Transverse colon (tissue), 4 donors: Measurements from ENCODE around the gene WBP1. TPM values are rescaled to one million over a fixed set of nuclear protein-coding genes. Genes with fewer than 3 reads are reported as not detected.

Experiments
- DNase-seq: peaks from one replicate; pipeline ENCODE4 v3.0.0-alpha.2; 2019
- H3K27ac ChIP-seq, 4 donors: fragments of 200-600 bp; sonication (generic); 2 replicates each; pipeline ENCODE4 v1.5.1; 2016 to 2018; ENCODE audit warnings: inconsistent platforms in 4 of 4
- H3K27me3 ChIP-seq: fragments of 200-600 bp; sonication (generic); 2 replicates; pipeline ENCODE4 v1.5.1; 2017; ENCODE audit warnings: inconsistent platforms
- H3K36me3 ChIP-seq, 4 donors: fragments of 200-600 bp; sonication (generic); 2 replicates each; pipeline ENCODE4 v1.5.1; 2017 to 2019; ENCODE audit warnings: inconsistent platforms in 4 of 4
- H3K4me1 ChIP-seq, 4 donors: fragments of 200-600 bp; sonication (generic); 2 replicates each; pipeline ENCODE4 v1.5.1; 2017 to 2020; ENCODE audit warnings: inconsistent platforms in 4 of 4
- H3K4me3 ChIP-seq, 4 donors: fragments of 200-600 bp; sonication (generic); 1 replicate in 1 of 4; 2 replicates in 3 of 4; pipeline versions ENCODE4 v1.5.1 to v1.6.1; 2017 to 2019; ENCODE audit warnings: inconsistent platforms in 4 of 4
- H3K9me3 ChIP-seq, 2 donors: fragments of 200-600 bp; sonication (generic); 2 replicates each; pipeline ENCODE4 v1.5.1; 2017 to 2019; ENCODE audit warnings: inconsistent platforms in 2 of 2
- EP300 ChIP-seq: sonication (generic); formaldehyde crosslinking; IDR thresholded peaks from one replicate; pipeline ENCODE4 v1.6.1; 2017; ENCODE audit warnings: antibody characterized with exemption, low read depth
- POLR2A ChIP-seq: fragments of 450-650 bp; IDR thresholded peaks from one replicate; pipeline ENCODE4 v1.6.1; 2016; ENCODE audit warnings: antibody characterized with exemption, mild to moderate bottlenecking, moderate library complexity
- POLR2AphosphoS5 ChIP-seq, 3 donors: sonication (generic); formaldehyde crosslinking; IDR thresholded peaks; one replicate each; pipeline ENCODE4 v1.6.1; 2016; ENCODE audit warnings: antibody characterized with exemption in 3 of 3
- WGBS, 2 donors: methylation state at CpG; one replicate each; pipeline ENCODE4 v1.1.5; 2018; ENCODE audit warnings: low coverage in 1 of 2; 5-methylcytosine and 5-hydroxymethylcytosine counted together
- in situ Hi-C, 4 donors: fragments of 200-750 bp; cut with MboI; loops; one replicate each; pipeline versions ENCODE4 v1.15.0 to v1.15.1; 2017; ENCODE audit warnings: low sequenced_read_pairs in 3 of 4, low pct_ligation_motif_present in 1 of 4, low pct_unique_long_range_greater_than_20kb in 1 of 4
- intact Hi-C: fragments of 100-400 bp; cut with DNase I; formaldehyde crosslinking; loops from one replicate; pipeline ENCODE4 v1.15.1; 2023; ENCODE audit warnings: low total_unique reads
- total RNA-seq, 4 donors: library from RNA; depleted of rRNA; stranded (reverse); fragments of >200 nt; gene quantifications; one replicate each; pipeline ENCODE4 v1.1.0, GENCODE V29; 2016
- TF ChIP-seq, protein P1 (sequence below), 5 experiments: fragments of 200-600 bp in 3 of 5; fragments of 450-650 bp in 2 of 5; sonication (generic) in 3 of 5; IDR thresholded peaks; 1 replicate in 2 of 5; 2 replicates in 3 of 5; pipeline ENCODE4 v1.5.1; 2016 to 2017; ENCODE audit warnings: antibody characterized with exemption in 5 of 5, inconsistent platforms in 3 of 5, mild to moderate bottlenecking in 2 of 5, moderate library complexity in 1 of 5

The WBP1 gene
- total RNA-seq, 4 donors from 2014 or later = 59.5 to 101 (median 62.7) TPM

- no peaks in the 10 kb centered on the region for H3K9me3 ChIP-seq
- peak overlapping the region in 1 of 4 donors; percentile 54 for H3K4me3 ChIP-seq
- peak overlapping the region in 1 of 4 donors; percentile 90 for H3K27ac ChIP-seq
- DNase-seq = no peak
- peaks cover 15 to 59% (median 44%) of the 10 kb centered on the region in 4 donors for H3K4me1 ChIP-seq
- intact Hi-C loops = no loop called here
- no peaks in the 10 kb centered on the region for H3K36me3 ChIP-seq
- H3K27me3 ChIP-seq = peaks cover 33% of the 10 kb centered on the region
- in situ Hi-C loops = loop anchor here in 1 of 4 donors (5.0 kb wide), 1 partner anchor 73 kb away; no protein-coding TSS in a partner anchor
- WGBS, 2 donors = 96 to 100% methylated on average over 1 to 3 of the region's 3 CpGs
- TF ChIP-seq EP300 = no peak
- TF ChIP-seq, protein P1, sequence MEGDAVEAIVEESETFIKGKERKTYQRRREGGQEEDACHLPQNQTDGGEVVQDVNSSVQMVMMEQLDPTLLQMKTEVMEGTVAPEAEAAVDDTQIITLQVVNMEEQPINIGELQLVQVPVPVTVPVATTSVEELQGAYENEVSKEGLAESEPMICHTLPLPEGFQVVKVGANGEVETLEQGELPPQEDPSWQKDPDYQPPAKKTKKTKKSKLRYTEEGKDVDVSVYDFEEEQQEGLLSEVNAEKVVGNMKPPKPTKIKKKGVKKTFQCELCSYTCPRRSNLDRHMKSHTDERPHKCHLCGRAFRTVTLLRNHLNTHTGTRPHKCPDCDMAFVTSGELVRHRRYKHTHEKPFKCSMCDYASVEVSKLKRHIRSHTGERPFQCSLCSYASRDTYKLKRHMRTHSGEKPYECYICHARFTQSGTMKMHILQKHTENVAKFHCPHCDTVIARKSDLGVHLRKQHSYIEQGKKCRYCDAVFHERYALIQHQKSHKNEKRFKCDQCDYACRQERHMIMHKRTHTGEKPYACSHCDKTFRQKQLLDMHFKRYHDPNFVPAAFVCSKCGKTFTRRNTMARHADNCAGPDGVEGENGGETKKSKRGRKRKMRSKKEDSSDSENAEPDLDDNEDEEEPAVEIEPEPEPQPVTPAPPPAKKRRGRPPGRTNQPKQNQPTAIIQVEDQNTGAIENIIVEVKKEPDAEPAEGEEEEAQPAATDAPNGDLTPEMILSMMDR (IDR thresholded peaks at IDR 0.05) = no peak
These were observed 46.4 kb downstream of the WBP1 start for GRCh38 chr2:74504591-74504990.

GRCh38 chr2:74505448-74506246 lies 47.4 kb downstream of the WBP1 start:
- 96 to 100% methylated on average over 4 to 14 of the region's 14 CpGs for WGBS, 2 donors
- no peak for DNase-seq
- in situ Hi-C loops = no loop called here
- H3K4me1 ChIP-seq = peaks cover 12 to 53% (median 37%) of the 10 kb centered on the region in 4 donors
- no peaks in the 10 kb centered on the region for H3K9me3 ChIP-seq
- intact Hi-C loops = loop anchor here (2.0 kb wide), 1 partner anchor 21 kb away; no protein-coding TSS in a partner anchor
- no peaks in the 10 kb centered on the region for H3K36me3 ChIP-seq
- peak overlapping the region in 1 of 4 donors; percentile 68 for H3K4me3 ChIP-seq
- H3K27ac ChIP-seq = no peak overlapping the region
- TF ChIP-seq, protein P1 (IDR thresholded peaks at IDR 0.05) = no peak
- TF ChIP-seq POLR2AphosphoS5 (IDR thresholded peaks at IDR 0.05) (no peak), POLR2A (no peak), EP300 (no peak)
- H3K27me3 ChIP-seq = peaks cover 33% of the 10 kb centered on the region

- peak; percentile 42 to 82 (median 78) for TF ChIP-seq POLR2AphosphoS5 (IDR thresholded peaks at IDR 0.05)
- TF ChIP-seq POLR2A = peak; percentile 75
- TF ChIP-seq, protein P1 (IDR thresholded peaks at IDR 0.05) = peak; percentile 12 to 50 (median 25)
- no peak for TF ChIP-seq EP300
- Histone ChIP-seq H3K9me3 (no peaks in the 10 kb centered on the region), H3K4me3 (peak within 1 kb of the TSS; percentile 44 to 81 (median 67)), H3K27ac (peak within 1 kb of the TSS; percentile 90 to 98 (median 92)), H3K27me3 (peaks cover 41% of the 10 kb centered on the region), H3K4me1 (peaks cover 12 to 44% (median 36%) of the 10 kb centered on the region in 4 donors), H3K36me3 (no peaks in the 10 kb centered on the region)
- intact Hi-C loops (loop anchor here (2.0 kb wide), 1 partner anchor 23 kb away; no protein-coding TSS in a partner anchor), in situ Hi-C loops (no loop called here)
- peak; percentile 100 for DNase-seq
- WGBS, 2 donors = 0 to 2% methylated on average over 2 to 47 of the region's 56 CpGs
These were observed 49.1 kb downstream of the WBP1 start, which contains the start of gene PCGF1 for GRCh38 chr2:74507145-74507925. TSS of gene PCGF1 (minus strand) at chr2:74507695. CDS start at chr2:74507668, 27 bp downstream.
